Left ventricle myocardium inferior (tissue), 1 donor: ENCODE measurements around the gene URI1. TPM values are rescaled to one million over a fixed set of nuclear protein-coding genes. Genes with fewer than 3 reads are reported as not detected.

ENCODE experiments used
- DNase-seq: peaks from one replicate; pipeline ENCODE4 v3.0.0-alpha.2; 2020
- H3K27ac ChIP-seq: fragments of 200-600 bp; replicated peaks from 2 replicates; pipeline ENCODE4 v1.8.0; 2021
- H3K27me3 ChIP-seq: fragments of 200-600 bp; 2 replicates; pipeline ENCODE4 v1.8.0; 2021; ENCODE audit warnings: low read depth
- H3K36me3 ChIP-seq: fragments of 200-600 bp; 2 replicates; pipeline ENCODE4 v1.8.0; 2021
- H3K4me1 ChIP-seq: fragments of 200-600 bp; 2 replicates; pipeline ENCODE4 v1.8.0; 2021
- H3K4me3 ChIP-seq: fragments of 200-600 bp; 2 replicates; pipeline ENCODE4 v1.8.0; 2021; ENCODE audit warnings: mild to moderate bottlenecking, moderate library complexity
- H3K9me3 ChIP-seq: fragments of 200-600 bp; replicated peaks from 2 replicates; pipeline ENCODE4 v1.8.0; 2021
- intact Hi-C: fragments of 100-400 bp; cut with micrococcal nuclease; formaldehyde crosslinking; loops from one replicate; pipeline ENCODE4 v1.11.0; 2022
- total RNA-seq: library from RNA; stranded (reverse); fragmentation: NEBNext Ultra II Directional; extraction: Animal tissue kit (Norgen Biotek cat#: 25700); gene quantifications from one replicate; pipeline ENCODE4 v1.2.1, GENCODE V29; 2021
- TF ChIP-seq, protein P1 (sequence below): fragments of 200-600 bp; IDR thresholded peaks from 2 replicates; pipeline ENCODE4 v1.8.0; 2021; ENCODE audit warnings: antibody characterized with exemption, mild to moderate bottlenecking, borderline replicate concordance
- donor health status: DM: no; HTN: yes; CAD: no; lungs with severe emphysema.

The URI1 gene
- total RNA-seq, 1 donor from 2014 or later, result 43.0 TPM

DNA sequence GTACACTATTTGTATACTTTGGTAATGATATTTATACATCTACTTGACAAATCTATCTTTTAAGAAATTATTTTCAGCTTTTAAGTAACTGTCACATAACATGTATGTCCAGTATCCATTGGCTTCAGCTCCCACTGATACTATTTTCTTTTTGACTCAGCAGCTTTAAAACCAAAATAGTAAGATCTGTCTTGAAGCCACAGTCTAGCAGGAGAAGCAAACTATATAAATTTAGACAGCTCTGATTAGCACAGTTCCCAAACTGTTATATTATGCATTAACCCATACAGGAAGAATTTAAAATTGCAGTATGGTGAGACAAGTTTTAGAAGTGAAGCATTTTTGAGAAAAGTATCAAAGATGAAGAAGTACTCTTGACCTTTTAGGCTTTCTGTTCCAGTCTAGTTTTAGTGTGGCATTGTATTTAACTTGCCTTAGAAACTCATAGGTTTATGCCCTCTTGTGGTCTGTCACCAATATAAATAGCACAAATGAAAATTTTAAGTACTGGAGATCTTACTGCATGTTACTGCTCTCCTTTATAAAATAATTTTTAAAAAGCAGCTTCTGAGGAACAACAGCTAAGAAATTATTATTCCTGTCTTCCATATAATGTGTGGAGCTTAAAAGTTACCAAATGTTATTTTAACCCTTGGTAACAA lies 24.7 kb downstream of the URI1 start:
- intact Hi-C loops, result no loop called here
- H3K4me1 ChIP-seq, result peaks cover 76% of the 10 kb centered on the region
- no peak overlapping the region for H3K4me3 ChIP-seq

DNA sequence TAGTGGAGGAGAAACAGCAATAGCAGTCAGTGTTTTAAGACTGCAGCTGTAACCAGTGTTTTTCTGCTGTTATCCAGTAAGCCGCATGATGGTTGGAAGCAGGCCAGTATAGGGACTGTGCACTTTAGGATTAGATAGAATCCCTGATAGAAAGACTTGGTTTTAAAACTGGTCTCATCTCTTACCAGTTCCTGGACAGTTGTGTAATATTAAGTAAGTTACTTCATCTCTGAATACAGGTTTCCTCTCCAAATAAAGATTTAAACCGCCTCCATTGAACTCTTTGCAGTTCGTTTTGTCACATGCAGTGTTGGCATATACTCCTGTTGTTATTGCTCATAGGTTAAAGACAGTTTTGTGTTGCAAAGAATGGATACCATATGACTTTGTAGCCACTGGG lies 25.6 kb downstream of the URI1 start:
- no peaks in the 10 kb centered on the region for H3K9me3 ChIP-seq
- no peaks in the 10 kb centered on the region for H3K27me3 ChIP-seq
- DNase-seq, result no peak
- no peak overlapping the region for H3K4me3 ChIP-seq
- intact Hi-C loops, result no loop called here
- peaks cover 79% of the 10 kb centered on the region for H3K4me1 ChIP-seq
- H3K27ac ChIP-seq, result no peak overlapping the region
- TF ChIP-seq, protein P1, sequence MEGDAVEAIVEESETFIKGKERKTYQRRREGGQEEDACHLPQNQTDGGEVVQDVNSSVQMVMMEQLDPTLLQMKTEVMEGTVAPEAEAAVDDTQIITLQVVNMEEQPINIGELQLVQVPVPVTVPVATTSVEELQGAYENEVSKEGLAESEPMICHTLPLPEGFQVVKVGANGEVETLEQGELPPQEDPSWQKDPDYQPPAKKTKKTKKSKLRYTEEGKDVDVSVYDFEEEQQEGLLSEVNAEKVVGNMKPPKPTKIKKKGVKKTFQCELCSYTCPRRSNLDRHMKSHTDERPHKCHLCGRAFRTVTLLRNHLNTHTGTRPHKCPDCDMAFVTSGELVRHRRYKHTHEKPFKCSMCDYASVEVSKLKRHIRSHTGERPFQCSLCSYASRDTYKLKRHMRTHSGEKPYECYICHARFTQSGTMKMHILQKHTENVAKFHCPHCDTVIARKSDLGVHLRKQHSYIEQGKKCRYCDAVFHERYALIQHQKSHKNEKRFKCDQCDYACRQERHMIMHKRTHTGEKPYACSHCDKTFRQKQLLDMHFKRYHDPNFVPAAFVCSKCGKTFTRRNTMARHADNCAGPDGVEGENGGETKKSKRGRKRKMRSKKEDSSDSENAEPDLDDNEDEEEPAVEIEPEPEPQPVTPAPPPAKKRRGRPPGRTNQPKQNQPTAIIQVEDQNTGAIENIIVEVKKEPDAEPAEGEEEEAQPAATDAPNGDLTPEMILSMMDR, result no peak
- no peaks in the 10 kb centered on the region for H3K36me3 ChIP-seq

More for the DNA sequence above, 24.7 kb downstream of the URI1 start:
- TF ChIP-seq, protein P1, result no peak
- DNase-seq, result no peak
- no peaks in the 10 kb centered on the region for H3K36me3 ChIP-seq
- H3K27me3 ChIP-seq, result no peaks in the 10 kb centered on the region
- H3K27ac ChIP-seq, result no peak overlapping the region
- no peaks in the 10 kb centered on the region for H3K9me3 ChIP-seq

DNA sequence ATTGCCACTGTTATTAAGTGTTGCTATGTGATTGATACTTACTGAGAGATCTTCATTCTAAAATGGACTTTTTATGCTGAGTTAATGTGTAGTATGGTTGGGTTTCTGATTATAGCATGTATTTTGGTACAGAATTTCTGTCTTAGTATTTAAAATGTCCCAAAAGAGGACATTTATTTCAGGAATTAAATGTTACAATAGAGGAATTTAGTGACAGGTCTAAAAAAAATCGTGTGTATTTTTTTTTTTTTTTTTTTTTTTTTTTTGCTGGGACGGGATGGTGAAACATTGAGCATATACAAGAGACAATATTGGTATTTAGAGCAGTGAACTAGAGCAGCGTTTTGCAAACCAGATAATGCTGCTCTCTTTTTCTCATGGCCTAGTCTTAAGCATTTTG lies 27.9 kb downstream of the URI1 start:
- DNase-seq, result no peak
- no peaks in the 10 kb centered on the region for H3K36me3 ChIP-seq
- TF ChIP-seq, protein P1, result no peak
- H3K9me3 ChIP-seq, result no peaks in the 10 kb centered on the region
- no peak overlapping the region for H3K4me3 ChIP-seq
- no peaks in the 10 kb centered on the region for H3K27me3 ChIP-seq
- H3K27ac ChIP-seq, result no peak overlapping the region
- intact Hi-C loops, result no loop called here
- H3K4me1 ChIP-seq, result peaks cover 66% of the 10 kb centered on the region

DNA sequence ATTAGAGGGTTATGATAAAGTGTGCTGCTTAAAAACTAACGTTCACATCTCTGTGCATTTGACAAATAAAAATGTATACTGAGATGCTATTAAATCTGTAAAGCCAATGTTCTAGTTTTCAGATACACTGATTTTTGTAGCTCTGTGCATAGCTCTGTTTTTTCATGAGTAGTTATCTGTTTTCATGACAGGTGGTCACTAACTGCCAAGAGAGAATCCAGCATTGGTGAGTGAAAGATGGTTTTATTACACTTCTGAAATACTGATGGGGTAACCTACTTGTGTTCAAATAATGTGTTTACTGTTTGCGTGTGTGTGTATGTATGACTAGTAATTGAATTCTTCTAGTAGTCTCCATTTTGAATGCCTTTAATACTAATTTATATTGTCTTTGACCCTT lies 29.0 kb downstream of the URI1 start:
- Histone ChIP-seq H3K9me3 (no peaks in the 10 kb centered on the region), H3K4me3 (no peak overlapping the region), H3K36me3 (no peaks in the 10 kb centered on the region), H3K27me3 (no peaks in the 10 kb centered on the region), H3K4me1 (peaks cover 55% of the 10 kb centered on the region), H3K27ac (no peak overlapping the region)
- TF ChIP-seq, protein P1, result no peak
- intact Hi-C loops, result no loop called here
- DNase-seq, result no peak

DNA sequence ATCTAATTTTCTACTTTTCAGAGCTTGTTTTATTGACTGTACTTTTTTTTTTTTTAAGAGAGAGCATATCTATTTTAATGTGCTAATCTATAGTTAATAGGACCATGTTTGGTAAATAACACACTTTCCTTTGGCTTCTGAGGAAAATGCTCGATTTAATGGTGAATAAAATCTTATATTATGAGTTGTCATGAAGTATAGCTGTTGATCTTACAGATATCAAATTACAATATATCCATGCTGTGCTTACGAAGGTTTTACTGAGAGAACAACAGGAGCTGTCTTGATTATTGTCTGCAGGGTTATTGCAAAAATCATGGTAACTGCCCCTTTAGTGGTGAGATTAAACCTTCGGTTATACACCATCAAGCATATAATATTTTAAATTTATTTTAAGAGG lies 29.6 kb downstream of the URI1 start:
- Histone ChIP-seq H3K9me3 (no peaks in the 10 kb centered on the region), H3K27ac (no peak overlapping the region), H3K4me3 (no peak overlapping the region), H3K27me3 (no peaks in the 10 kb centered on the region), H3K4me1 (peaks cover 54% of the 10 kb centered on the region), H3K36me3 (no peaks in the 10 kb centered on the region)
- TF ChIP-seq, protein P1, result no peak
- no peak for DNase-seq
- intact Hi-C loops, result no loop called here
